Activated CD4-positive, alpha-beta T cell treated with anti-CD3 and anti-CD28 coated beads, Interleukin-2, amount 10 ng/mL, durations not matched to agents 7 days and 5 days (primary cell): ENCODE measurements around the gene MTERF4. TPM values are rescaled to one million over a fixed set of nuclear protein-coding genes. Genes with fewer than 3 reads are reported as not detected.

Source experiments
- CTCF ChIA-PET: fragments of 350-600 bp; sonication (Branson Sonifier 250); formaldehyde crosslinking; loops from one replicate; lab custom pipeline; 2021; ENCODE audit warnings: antibody characterized with exemption; lab: Charles Lee
- POLR2A ChIA-PET: fragments of 350-600 bp; sonication (Branson Sonifier 250); formaldehyde crosslinking; loops from one replicate; lab custom pipeline; 2021; ENCODE audit warnings: antibody characterized with exemption; lab: Charles Lee
- DNase-seq: peaks from one replicate; pipeline ENCODE4 v3.0.0-alpha.2; 2020
- H3K27ac Mint-ChIP-seq: one replicate; pipeline ENCODE4 v1.8.0; 2021; ENCODE audit warnings: mild to moderate bottlenecking, moderate library complexity, mixed read lengths
- H3K27me3 Mint-ChIP-seq: one replicate; pipeline ENCODE4 v1.8.0; 2021; ENCODE audit warnings: mixed read lengths
- H3K36me3 Mint-ChIP-seq: one replicate; pipeline ENCODE4 v1.8.0; 2021; ENCODE audit warnings: low read depth, mixed read lengths
- H3K4me1 Mint-ChIP-seq: one replicate; pipeline ENCODE4 v1.8.0; 2021; ENCODE audit warnings: mixed read lengths
- H3K4me3 Mint-ChIP-seq: one replicate; pipeline ENCODE4 v1.8.0; 2021; ENCODE audit warnings: mild to moderate bottlenecking, moderate library complexity, mixed read lengths
- H3K9me3 Mint-ChIP-seq: one replicate; pipeline ENCODE4 v1.8.0; 2021; ENCODE audit warnings: mixed read lengths
- total RNA-seq, 2 experiments: library from RNA; stranded (reverse); gene quantifications; one replicate each; pipeline ENCODE4 v1.2.3, GENCODE V29; 2021

Gene MTERF4
- total RNA-seq, 2 experiments from 2014 or later = 38.0 to 41.0 TPM

GRCh38 chr2:241091201-241091600 lies 10.9 kb downstream of the MTERF4 start:
- CTCF ChIA-PET = no interaction called here
- DNase-seq = no peak
- Mint-ChIP-seq H3K27ac (peak overlapping the region; percentile 76), H3K36me3 (peaks cover 53% of the 10 kb centered on the region), H3K27me3 (no peaks in the 10 kb centered on the region), H3K9me3 (no peaks in the 10 kb centered on the region), H3K4me1 (peaks cover 25% of the 10 kb centered on the region), H3K4me3 (no peak overlapping the region)
- POLR2A ChIA-PET = no interaction called here

GRCh38 chr2:241088791-241089732 lies 13.0 kb downstream of the MTERF4 start:
- Mint-ChIP-seq H3K36me3 (peaks cover 43% of the 10 kb centered on the region), H3K27ac (no peak overlapping the region)

GRCh38 chr2:241088376-241088775 lies 13.7 kb downstream of the MTERF4 start:
- Mint-ChIP-seq H3K27ac (no peak overlapping the region), H3K9me3 (no peaks in the 10 kb centered on the region), H3K4me1 (peaks cover 8% of the 10 kb centered on the region), H3K27me3 (no peaks in the 10 kb centered on the region), H3K4me3 (no peak overlapping the region), H3K36me3 (peaks cover 38% of the 10 kb centered on the region)
- CTCF ChIA-PET = no interaction called here
- POLR2A ChIA-PET = no interaction called here
- DNase-seq = no peak

More at GRCh38 chr2:241088791-241089732, 13.0 kb downstream of the MTERF4 start:
- Mint-ChIP-seq H3K4me3 (no peak overlapping the region), H3K27me3 (no peaks in the 10 kb centered on the region), H3K9me3 (no peaks in the 10 kb centered on the region), H3K4me1 (peaks cover 8% of the 10 kb centered on the region)
- ChIA-PET POLR2A (no interaction called here), CTCF (no interaction called here)
- DNase-seq = no peak

- no peaks in the 10 kb centered on the region for H3K9me3 Mint-ChIP-seq
- no peaks in the 10 kb centered on the region for H3K27me3 Mint-ChIP-seq
- no peak for DNase-seq
- ChIA-PET POLR2A (no interaction called here), CTCF (no interaction called here)
- H3K36me3 Mint-ChIP-seq = peaks cover 37% of the 10 kb centered on the region
- H3K4me1 Mint-ChIP-seq = peaks cover 8% of the 10 kb centered on the region
- no peak overlapping the region for H3K27ac Mint-ChIP-seq
- H3K4me3 Mint-ChIP-seq = no peak overlapping the region
These were observed 14.4 kb downstream of the MTERF4 start for GRCh38 chr2:241087420-241088268.

- Mint-ChIP-seq H3K4me3 (no peak overlapping the region), H3K36me3 (peaks cover 33% of the 10 kb centered on the region), H3K27ac (no peak overlapping the region), H3K27me3 (no peaks in the 10 kb centered on the region), H3K4me1 (peaks cover 6% of the 10 kb centered on the region), H3K9me3 (no peaks in the 10 kb centered on the region)
- ChIA-PET POLR2A (no interaction called here), CTCF (no interaction called here)
- no peak for DNase-seq
These were observed 17.1 kb downstream of the MTERF4 start for GRCh38 chr2:241084856-241085444.

- ChIA-PET CTCF (no interaction called here), POLR2A (no interaction called here)
- Mint-ChIP-seq H3K9me3 (no peaks in the 10 kb centered on the region), H3K4me1 (peaks cover 2% of the 10 kb centered on the region), H3K36me3 (peaks cover 23% of the 10 kb centered on the region), H3K4me3 (no peak overlapping the region), H3K27me3 (no peaks in the 10 kb centered on the region), H3K27ac (no peak overlapping the region)
- DNase-seq = no peak
These were observed 19.0 kb downstream of the MTERF4 start for GRCh38 chr2:241083091-241083415.

GRCh38 chr2:241082341-241083090 lies 19.6 kb downstream of the MTERF4 start:
- H3K9me3 Mint-ChIP-seq = no peaks in the 10 kb centered on the region
- H3K4me3 Mint-ChIP-seq = no peak overlapping the region
- no peaks in the 10 kb centered on the region for H3K27me3 Mint-ChIP-seq
- no peak overlapping the region for H3K27ac Mint-ChIP-seq
- POLR2A ChIA-PET = no interaction called here
- H3K4me1 Mint-ChIP-seq = peaks cover 2% of the 10 kb centered on the region
- no peak for DNase-seq
- CTCF ChIA-PET = no interaction called here
- H3K36me3 Mint-ChIP-seq = peaks cover 17% of the 10 kb centered on the region

- POLR2A ChIA-PET = no interaction called here
- H3K9me3 Mint-ChIP-seq = no peaks in the 10 kb centered on the region
- peaks cover 2% of the 10 kb centered on the region for H3K4me1 Mint-ChIP-seq
These were observed 20.3 kb downstream of the MTERF4 start for GRCh38 chr2:241081643-241082340.

GRCh38 chr2:241081190-241081642 lies 20.9 kb downstream of the MTERF4 start:
- no peaks in the 10 kb centered on the region for H3K9me3 Mint-ChIP-seq
- no peak for DNase-seq
- H3K4me3 Mint-ChIP-seq = no peak overlapping the region
- H3K4me1 Mint-ChIP-seq = peaks cover 2% of the 10 kb centered on the region
- H3K27me3 Mint-ChIP-seq = no peaks in the 10 kb centered on the region
- H3K27ac Mint-ChIP-seq = no peak overlapping the region
- POLR2A ChIA-PET = no interaction called here
- H3K36me3 Mint-ChIP-seq = peaks cover 7% of the 10 kb centered on the region
- CTCF ChIA-PET = no interaction called here

More at GRCh38 chr2:241081643-241082340, 20.3 kb downstream of the MTERF4 start:
- no peak overlapping the region for H3K4me3 Mint-ChIP-seq
- no peak overlapping the region for H3K27ac Mint-ChIP-seq
- DNase-seq = no peak
- peaks cover 12% of the 10 kb centered on the region for H3K36me3 Mint-ChIP-seq
- CTCF ChIA-PET = no interaction called here
- H3K27me3 Mint-ChIP-seq = no peaks in the 10 kb centered on the region

- H3K36me3 Mint-ChIP-seq = peaks cover 5% of the 10 kb centered on the region
- H3K27ac Mint-ChIP-seq = no peak overlapping the region
- no peaks in the 10 kb centered on the region for H3K9me3 Mint-ChIP-seq
These were observed 21.5 kb downstream of the MTERF4 start for GRCh38 chr2:241080405-241081189.

GRCh38 chr2:241074901-241075540 lies 27.1 kb downstream of the MTERF4 start:
- peaks cover 2% of the 10 kb centered on the region for H3K4me1 Mint-ChIP-seq
- ChIA-PET POLR2A (no interaction called here), CTCF (no interaction called here)
- no peak overlapping the region for H3K27ac Mint-ChIP-seq
- peaks cover 2% of the 10 kb centered on the region for H3K36me3 Mint-ChIP-seq
- no peak for DNase-seq
- no peak overlapping the region for H3K4me3 Mint-ChIP-seq
- no peaks in the 10 kb centered on the region for H3K27me3 Mint-ChIP-seq
- H3K9me3 Mint-ChIP-seq = no peaks in the 10 kb centered on the region

More at GRCh38 chr2:241080405-241081189, 21.5 kb downstream of the MTERF4 start:
- POLR2A ChIA-PET = no interaction called here
- Mint-ChIP-seq H3K4me3 (no peak overlapping the region), H3K4me1 (peaks cover 2% of the 10 kb centered on the region), H3K27me3 (no peaks in the 10 kb centered on the region)
- no peak for DNase-seq
- CTCF ChIA-PET = no interaction called here
